ENCODE data around the gene POP7. TPM values are rescaled to one million over a fixed set of nuclear protein-coding genes. Genes with fewer than 3 reads are reported as not detected.

The POP7 gene
- polyA plus RNA-seq, 1 experiment: 35.2 TPM

DNA sequence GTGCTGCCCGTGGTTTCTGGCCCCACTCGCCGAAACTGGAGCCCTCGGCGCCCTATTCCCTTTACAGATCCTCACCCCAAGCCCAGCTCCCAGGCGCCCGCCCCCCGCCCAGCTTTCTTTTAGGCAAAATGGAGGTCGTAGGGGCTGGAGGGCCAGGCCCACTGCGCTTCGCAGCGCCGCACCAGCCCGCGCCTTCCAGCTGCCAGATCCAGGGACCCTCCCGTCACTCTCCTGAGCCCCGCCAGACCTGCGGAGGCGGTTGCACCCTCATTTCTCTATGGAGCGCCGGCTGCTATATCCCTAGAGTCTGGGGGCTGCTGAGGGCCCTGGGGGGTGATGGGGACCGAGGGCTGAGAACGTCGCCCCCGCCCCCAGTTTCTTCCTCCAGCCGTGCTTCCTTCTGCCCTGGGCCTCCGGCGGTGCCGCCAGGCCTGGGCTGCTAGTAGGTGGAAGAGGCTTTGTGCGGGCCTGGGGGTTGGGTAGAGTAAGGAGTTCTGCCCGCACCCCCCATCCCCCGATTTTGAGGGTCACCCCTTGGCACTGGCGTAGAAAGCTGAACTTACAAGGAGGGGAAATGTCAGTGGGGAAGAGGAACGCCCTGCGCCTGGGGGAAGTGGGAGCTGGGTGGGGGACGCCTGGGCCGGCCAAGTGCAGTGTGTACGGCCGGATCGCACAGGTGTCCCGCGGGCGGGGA is 31.4 kb upstream of the POP7 start:
- no peak for DNase-seq (ENCODE audit: low read depth)
- POLR2A ChIA-PET: no interaction called here
- Histone ChIP-seq H3K36me3 (ENCODE audit: control insufficient read depth, insufficient read depth, low read length) (peaks cover 25% of the 10 kb centered on the region), H3K27me3 (ENCODE audit: control insufficient read depth, insufficient read depth, low read length) (peaks cover 4% of the 10 kb centered on the region), H3K4me3 (ENCODE audit: low read depth, low read length) (peak overlapping the region; percentile 97)
- TF ChIP-seq, protein P1, sequence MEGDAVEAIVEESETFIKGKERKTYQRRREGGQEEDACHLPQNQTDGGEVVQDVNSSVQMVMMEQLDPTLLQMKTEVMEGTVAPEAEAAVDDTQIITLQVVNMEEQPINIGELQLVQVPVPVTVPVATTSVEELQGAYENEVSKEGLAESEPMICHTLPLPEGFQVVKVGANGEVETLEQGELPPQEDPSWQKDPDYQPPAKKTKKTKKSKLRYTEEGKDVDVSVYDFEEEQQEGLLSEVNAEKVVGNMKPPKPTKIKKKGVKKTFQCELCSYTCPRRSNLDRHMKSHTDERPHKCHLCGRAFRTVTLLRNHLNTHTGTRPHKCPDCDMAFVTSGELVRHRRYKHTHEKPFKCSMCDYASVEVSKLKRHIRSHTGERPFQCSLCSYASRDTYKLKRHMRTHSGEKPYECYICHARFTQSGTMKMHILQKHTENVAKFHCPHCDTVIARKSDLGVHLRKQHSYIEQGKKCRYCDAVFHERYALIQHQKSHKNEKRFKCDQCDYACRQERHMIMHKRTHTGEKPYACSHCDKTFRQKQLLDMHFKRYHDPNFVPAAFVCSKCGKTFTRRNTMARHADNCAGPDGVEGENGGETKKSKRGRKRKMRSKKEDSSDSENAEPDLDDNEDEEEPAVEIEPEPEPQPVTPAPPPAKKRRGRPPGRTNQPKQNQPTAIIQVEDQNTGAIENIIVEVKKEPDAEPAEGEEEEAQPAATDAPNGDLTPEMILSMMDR (IDR thresholded peaks at IDR 0.05; ENCODE audit: insufficient read depth, low read depth, low read length): no peak
- CTCF ChIA-PET: interaction anchor here (0.6 to 1.4 kb wide), 3 partner anchors 17 to 109 kb away, joined by 3 to 5 read pairs (median 4); no protein-coding TSS in a partner anchor

DNA sequence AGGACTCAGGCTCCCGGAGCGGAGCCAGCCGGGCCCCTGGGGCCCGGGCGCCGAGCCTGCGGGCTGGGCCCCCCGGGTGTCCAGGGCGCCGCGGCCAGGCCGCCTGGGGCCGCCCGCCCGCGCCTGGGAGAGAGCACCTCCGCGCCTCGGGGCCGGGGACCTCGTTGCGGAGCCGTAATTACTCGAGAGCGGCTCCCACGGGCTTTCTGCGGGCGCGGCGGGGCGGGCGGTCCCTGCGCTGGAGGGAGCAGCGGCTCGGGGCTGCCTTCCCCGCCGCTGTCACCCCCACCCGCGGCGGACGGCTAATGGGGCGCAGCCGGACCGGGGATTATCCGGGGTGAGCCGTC is 30.8 kb upstream of the POP7 start:
- H3K27me3 ChIP-seq (ENCODE audit: control insufficient read depth, insufficient read depth, low read length): 0 out of 2 replicates have a peak, but pooled peaks cover 2% of the 10 kb centered on the region
- TF ChIP-seq, protein P1 (IDR thresholded peaks at IDR 0.05; ENCODE audit: insufficient read depth, low read depth, low read length): no peak
- ChIA-PET CTCF (interaction anchor here (0.6 to 1.4 kb wide), 3 partner anchors 17 to 110 kb away, joined by 3 to 5 read pairs (median 4); no protein-coding TSS in a partner anchor), POLR2A (no interaction called here)
- DNase-seq (ENCODE audit: low read depth): no peak
- H3K4me3 ChIP-seq (ENCODE audit: low read depth, low read length): peak overlapping the region; percentile 97
- peaks cover 26% of the 10 kb centered on the region for H3K36me3 ChIP-seq (ENCODE audit: control insufficient read depth, insufficient read depth, low read length)

DNA sequence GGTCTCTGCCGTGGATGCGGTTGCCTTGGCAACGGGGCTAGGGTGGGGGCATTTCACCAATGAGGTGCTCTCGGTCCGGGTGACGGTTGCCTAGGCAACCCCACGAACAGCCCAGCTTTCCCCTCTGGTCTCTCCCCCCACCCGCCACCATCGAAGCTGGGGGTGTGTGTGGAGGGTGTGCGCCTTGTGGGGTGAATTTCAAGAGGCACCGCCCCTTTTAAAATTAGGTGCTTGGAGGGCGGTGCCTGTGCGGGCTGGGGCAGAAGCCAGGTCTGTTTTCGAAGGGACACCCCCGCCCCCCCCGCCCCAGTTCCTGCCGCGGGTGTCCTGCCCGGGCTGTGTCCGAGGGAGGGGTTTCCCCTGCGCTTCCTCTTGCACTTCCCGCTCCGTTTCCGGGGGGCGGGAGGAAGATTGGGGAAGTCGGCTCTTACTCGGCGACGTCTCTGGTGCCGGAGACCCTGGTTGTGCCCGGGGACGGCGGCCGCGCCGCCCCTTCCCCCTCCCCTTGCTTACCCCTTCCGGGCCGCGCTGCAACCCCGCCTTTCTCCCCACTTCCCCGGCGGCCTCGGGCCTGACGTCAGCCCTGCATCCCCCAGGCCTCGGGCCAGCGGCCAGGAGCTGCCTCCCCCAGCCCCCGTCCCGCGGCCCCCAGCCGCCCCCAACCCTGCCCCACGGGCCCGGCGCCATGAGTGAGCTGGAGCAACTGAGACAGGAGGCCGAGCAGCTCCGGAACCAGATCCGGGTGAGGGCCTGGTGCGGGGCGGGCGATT is 30.2 kb upstream of the POP7 start:
- peak overlapping the region; percentile 97 for H3K4me3 ChIP-seq (ENCODE audit: low read depth, low read length)
- CTCF ChIA-PET: interaction anchor here (10.3 kb wide), 1 partner anchor 16 kb away, joined by 110 read pairs; the partner anchor contains the start of gene GIGYF1
- POLR2A ChIA-PET: interaction anchor here (0.6 kb wide), 2 partner anchors 17 to 89 kb away, joined by 3 read pairs; partner anchors contain the start of gene FBXO24
- TF ChIP-seq, protein P1 (IDR thresholded peaks at IDR 0.05; ENCODE audit: insufficient read depth, low read depth, low read length): no peak
- H3K36me3 ChIP-seq (ENCODE audit: control insufficient read depth, insufficient read depth, low read length): peaks cover 31% of the 10 kb centered on the region
- peak; percentile 12 for DNase-seq (ENCODE audit: low read depth)
- no peaks in the 10 kb centered on the region for H3K27me3 ChIP-seq (ENCODE audit: control insufficient read depth, insufficient read depth, low read length)

DNA sequence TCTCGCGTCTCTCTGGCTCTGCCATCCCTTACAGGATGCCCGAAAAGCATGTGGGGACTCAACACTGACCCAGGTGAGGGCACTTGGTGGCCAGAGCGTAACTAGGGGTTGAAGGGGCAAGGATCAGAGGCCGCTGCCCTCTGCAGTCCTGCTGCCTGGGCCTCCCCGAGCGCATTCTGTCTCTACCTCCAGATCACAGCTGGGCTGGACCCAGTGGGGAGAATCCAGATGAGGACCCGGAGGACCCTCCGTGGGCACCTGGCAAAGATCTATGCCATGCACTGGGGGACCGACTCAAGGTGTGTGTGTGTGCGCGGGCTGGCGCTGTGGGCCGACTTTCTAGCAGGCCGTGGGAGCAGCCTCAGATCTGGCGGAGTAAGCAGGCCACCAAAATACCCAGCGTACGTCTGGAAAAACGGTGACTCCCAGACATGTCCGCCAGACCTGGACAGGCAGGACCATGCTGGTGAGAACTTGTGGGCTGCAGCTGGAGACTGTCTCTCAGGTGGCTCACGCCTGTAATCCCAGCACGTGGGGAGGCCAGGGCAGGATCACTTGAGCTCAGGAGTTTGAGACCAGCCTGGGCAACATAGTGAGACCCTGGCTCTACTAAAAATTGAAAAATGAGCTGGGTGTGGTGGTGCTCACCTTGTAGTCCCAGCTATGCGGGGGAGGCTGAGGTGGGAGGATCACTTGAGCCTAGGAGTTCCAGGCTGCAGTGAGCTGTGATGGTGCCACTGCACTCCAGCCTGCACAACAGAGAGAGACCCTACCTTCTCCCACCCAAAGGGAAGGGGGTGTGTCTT is 29.2 kb upstream of the POP7 start:
- TF ChIP-seq, protein P1 (IDR thresholded peaks at IDR 0.05; ENCODE audit: insufficient read depth, low read depth, low read length): no peak
- peaks cover 36% of the 10 kb centered on the region for H3K36me3 ChIP-seq (ENCODE audit: control insufficient read depth, insufficient read depth, low read length)
- ChIA-PET POLR2A (no interaction called here), CTCF (interaction anchor here (1.0 to 10.3 kb wide), 2 partner anchors 15 to 28 kb away, joined by 4 to 110 read pairs; partner anchors contain the start of gene GIGYF1)
- no peak for DNase-seq (ENCODE audit: low read depth)
- H3K4me3 ChIP-seq (ENCODE audit: low read depth, low read length): peak overlapping the region; percentile 97
- no peaks in the 10 kb centered on the region for H3K27me3 ChIP-seq (ENCODE audit: control insufficient read depth, insufficient read depth, low read length)

Measured in BJ (cell line).